Panc1 (cell line): ENCODE data around the gene CYP26B1. TPM values are rescaled to one million over a fixed set of nuclear protein-coding genes. Genes with fewer than 3 reads are reported as not detected.

Experiments used
- ATAC-seq: fragments of 200-7000 bp; cut with Tn5 transposase; 2 replicates; pipeline ENCODE4 v1.9.1; 2020; ENCODE audit warnings: mild to moderate bottlenecking, moderate library complexity
- BruUV-seq: library from RNA; stranded (reverse); fragments of 400-500 nt; replicated peaks from 2 replicates; lab custom pipeline; 2021; lab: Mats Ljungman, UMichigan
- CTCF ChIA-PET: fragments of 300-600 bp; sonication (Branson Sonifier 250); formaldehyde crosslinking; loops from one replicate; lab custom pipeline; 2022; ENCODE audit warnings: antibody characterized with exemption; lab: Charles Lee
- POLR2A ChIA-PET: fragments of 300-600 bp; sonication (Branson Sonifier 250); formaldehyde crosslinking; loops from one replicate; lab custom pipeline; 2022; ENCODE audit warnings: antibody characterized with exemption; lab: Charles Lee
- DNase-seq: peaks from one replicate; pipeline ENCODE4 v3.0.0-alpha.2; 2010; ENCODE audit warnings: low read depth, low spot score
- H3K27ac ChIP-seq: 2 replicates; pipeline ENCODE4 v1.5.1; 2011; ENCODE audit warnings: mild to moderate bottlenecking, low read length, inconsistent platforms
- H3K27me3 ChIP-seq: fragments of 200-500 bp; sonication (Bioruptor generic); 2 replicates; pipeline ENCODE4 v1.6.0; 2014; ENCODE audit warnings: low read length, inconsistent platforms; ENCODE audit not compliant: control insufficient read depth, insufficient read depth
- H3K36me3 ChIP-seq: fragments of 200-500 bp; sonication (Bioruptor generic); 2 replicates; pipeline ENCODE4 v1.5.1; 2014; ENCODE audit warnings: inconsistent platforms, mild to moderate bottlenecking, low read length, moderate library complexity; ENCODE audit not compliant: control insufficient read depth, insufficient read depth
- H3K4me1 ChIP-seq: 2 replicates; pipeline ENCODE4 v1.5.1; 2011; ENCODE audit warnings: inconsistent platforms, mild to moderate bottlenecking, low read length, moderate library complexity; ENCODE audit not compliant: control insufficient read depth, insufficient read depth
- H3K4me3 ChIP-seq, 2 experiments: 2 replicates each; pipeline ENCODE4 v1.5.1; 2011 to 2012; ENCODE audit warnings: low read depth in 2 of 2, low read length in 2 of 2, mild to moderate bottlenecking in 2 of 2, inconsistent platforms in 1 of 2, moderate library complexity in 1 of 2
- H3K9me3 ChIP-seq: fragments of 200-500 bp; sonication (Bioruptor generic); 2 replicates; pipeline ENCODE4 v1.5.1; 2014; ENCODE audit warnings: low read depth, mild to moderate bottlenecking, inconsistent platforms, low read length, moderate library complexity; ENCODE audit not compliant: control insufficient read depth, insufficient read depth
- POLR2AphosphoS5 ChIP-seq: IDR thresholded peaks from 2 replicates; pipeline ENCODE4 v1.6.1; 2012; ENCODE audit warnings: mild to moderate bottlenecking, low read depth, low read length, moderate library complexity
- REST ChIP-seq, 2 experiments: IDR thresholded peaks; 2 replicates each; pipeline ENCODE4 v1.6.1; 2011 to 2012; ENCODE audit warnings: low read depth in 2 of 2, control low read depth in 1 of 2, low read length in 1 of 2, mild to moderate bottlenecking in 1 of 2, moderate library complexity in 1 of 2; ENCODE audit not compliant: insufficient read depth in 1 of 2
- SIN3A ChIP-seq: IDR thresholded peaks from 2 replicates; pipeline ENCODE4 v1.6.1; 2012; ENCODE audit warnings: low read depth, mild to moderate bottlenecking, low read length, moderate library complexity, borderline replicate concordance; ENCODE audit not compliant: insufficient read depth
- TCF7L2 ChIP-seq: IDR thresholded peaks from 2 replicates; pipeline ENCODE4 v1.6.1; 2011; ENCODE audit warnings: mild to moderate bottlenecking, low read depth, low read length, inconsistent platforms
- in situ Hi-C: cut with HindIII; loops from 2 replicates; pipeline ENCODE4 v1.10.0; 2016; ENCODE audit warnings: low sequenced_read_pairs, low pct_unique_long_range_greater_than_20kb
- intact Hi-C: fragments of 100-400 bp; cut with micrococcal nuclease; formaldehyde crosslinking; loops from one replicate; pipeline ENCODE4 v1.10.0; 2022; ENCODE audit not compliant: unreplicated experiment
- total RNA-seq: library from RNA; stranded (reverse); gene quantifications from one replicate; pipeline ENCODE4 v1.2.1, GENCODE V29; 2021; ENCODE audit not compliant: unreplicated experiment
- TF ChIP-seq, protein P1 (sequence below): fragments of 450-650 bp; IDR thresholded peaks from 2 replicates; pipeline ENCODE4 v1.5.1; 2017; ENCODE audit warnings: mild to moderate bottlenecking

Gene CYP26B1
- total RNA-seq, 1 experiment from 2014 or later, result 12.3 TPM

GRCh38 chr2:72148003-72148836 is 558 bp upstream of the CYP26B1 start:
- Histone ChIP-seq H3K4me3 (peak overlapping the region; percentile 40 to 64), H3K9me3 (no peaks in the 10 kb centered on the region), H3K27me3 (peaks cover 11% of the 10 kb centered on the region), H3K36me3 (no peaks in the 10 kb centered on the region; the same call in 1 of the 2 replicates), H3K27ac (no peak overlapping the region), H3K4me1 (peaks cover 22% of the 10 kb centered on the region)
- no TSS peak for BruUV-seq
- in situ Hi-C loops, result no loop called here
- no peak for DNase-seq
- TF ChIP-seq POLR2AphosphoS5 (no peak), SIN3A (no peak), REST (IDR thresholded peaks at IDR 0.05; ENCODE audit: insufficient read depth in 1 of 2, low read depth in 2 of 2, low read length in 1 of 2) (no peak), TCF7L2 (no peak)
- TF ChIP-seq, protein P1, sequence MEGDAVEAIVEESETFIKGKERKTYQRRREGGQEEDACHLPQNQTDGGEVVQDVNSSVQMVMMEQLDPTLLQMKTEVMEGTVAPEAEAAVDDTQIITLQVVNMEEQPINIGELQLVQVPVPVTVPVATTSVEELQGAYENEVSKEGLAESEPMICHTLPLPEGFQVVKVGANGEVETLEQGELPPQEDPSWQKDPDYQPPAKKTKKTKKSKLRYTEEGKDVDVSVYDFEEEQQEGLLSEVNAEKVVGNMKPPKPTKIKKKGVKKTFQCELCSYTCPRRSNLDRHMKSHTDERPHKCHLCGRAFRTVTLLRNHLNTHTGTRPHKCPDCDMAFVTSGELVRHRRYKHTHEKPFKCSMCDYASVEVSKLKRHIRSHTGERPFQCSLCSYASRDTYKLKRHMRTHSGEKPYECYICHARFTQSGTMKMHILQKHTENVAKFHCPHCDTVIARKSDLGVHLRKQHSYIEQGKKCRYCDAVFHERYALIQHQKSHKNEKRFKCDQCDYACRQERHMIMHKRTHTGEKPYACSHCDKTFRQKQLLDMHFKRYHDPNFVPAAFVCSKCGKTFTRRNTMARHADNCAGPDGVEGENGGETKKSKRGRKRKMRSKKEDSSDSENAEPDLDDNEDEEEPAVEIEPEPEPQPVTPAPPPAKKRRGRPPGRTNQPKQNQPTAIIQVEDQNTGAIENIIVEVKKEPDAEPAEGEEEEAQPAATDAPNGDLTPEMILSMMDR, result no peak
- intact Hi-C loops, result no loop called here
- POLR2A ChIA-PET, result interaction anchor here (0.7 kb wide), 2 partner anchors 11 to 588 kb away, joined by 3 read pairs; no protein-coding TSS in a partner anchor
- no peak for ATAC-seq
- CTCF ChIA-PET, result interaction anchor here (0.7 kb wide), 1 partner anchor 620 kb away, joined by 3 read pairs; no protein-coding TSS in a partner anchor

DNA sequence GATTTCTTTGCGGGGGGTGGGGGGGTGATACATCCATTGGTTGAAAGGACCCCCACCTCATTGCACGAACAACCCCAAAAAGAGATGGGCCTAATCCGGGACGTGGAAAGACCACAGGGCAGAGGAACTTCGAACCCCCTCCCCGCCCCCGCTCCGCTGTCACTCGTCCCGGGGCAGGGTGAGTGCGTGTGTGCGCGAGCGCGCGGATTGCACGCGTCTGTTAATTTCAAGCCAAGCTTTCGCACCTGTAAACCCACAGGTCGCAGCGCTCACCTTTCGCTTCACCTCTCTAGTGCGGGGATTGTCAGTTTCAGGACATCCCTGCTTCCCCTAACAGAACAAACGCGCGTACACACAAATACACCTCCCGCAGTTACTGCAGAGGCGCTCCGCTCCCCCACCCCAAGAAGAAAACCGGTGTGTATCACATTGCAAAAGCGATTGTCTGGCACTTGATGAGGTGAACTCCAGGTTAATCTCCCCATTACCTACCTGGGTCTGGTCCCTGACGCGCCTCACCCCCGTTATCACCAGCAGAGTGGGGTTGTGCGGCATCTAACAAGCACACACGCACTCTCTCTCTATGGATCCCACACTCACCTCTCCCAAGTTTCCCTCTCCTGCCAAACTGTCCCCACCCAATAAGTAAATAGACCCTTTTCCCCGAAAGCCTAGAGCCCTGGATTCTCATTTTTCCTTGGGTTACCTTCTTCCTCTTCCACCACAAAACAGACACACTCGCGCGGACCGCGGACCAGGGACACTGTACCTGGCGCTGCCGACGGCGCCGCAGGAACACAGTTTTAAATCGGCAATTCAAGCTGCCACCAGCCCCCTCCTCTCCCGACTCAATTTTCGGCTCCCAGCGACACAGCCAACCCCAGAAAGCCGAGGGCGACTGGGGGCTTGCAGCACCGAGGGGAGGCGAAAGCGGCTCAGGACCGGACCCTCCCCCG is 1.0 kb downstream of the CYP26B1 start:
- ChIA-PET POLR2A (no interaction called here), CTCF (no interaction called here)
- Histone ChIP-seq H3K27me3 (peaks cover 11% of the 10 kb centered on the region), H3K4me1 (peaks cover 22% of the 10 kb centered on the region), H3K27ac (no peak overlapping the region), H3K4me3 (peak overlapping the region in 1 of 2 experiments; percentile 23; a peak in 1 of 4 replicates), H3K9me3 (no peaks in the 10 kb centered on the region), H3K36me3 (no peaks in the 10 kb centered on the region; the same call in 1 of the 2 replicates)
- intact Hi-C loops (no loop called here), in situ Hi-C loops (no loop called here)
- ATAC-seq (no peak), DNase-seq (no peak)
- no TSS peak for BruUV-seq
- TF ChIP-seq, protein P1, result no peak
- no peak for TF ChIP-seq SIN3A
